DOHH2 (cell line): ENCODE results near the gene AGBL4.

Experiments
- H3F3A ChIP-seq: fragments of 200-600 bp; sonication (generic), shearing (Covaris generic); 2 replicates; pipeline ENCODE4 v1.6.0; 2016; ENCODE audit warnings: antibody characterized with exemption, mild to moderate bottlenecking; ENCODE audit not compliant: control insufficient read depth, insufficient read depth
- H3K27ac ChIP-seq: fragments of 200-600 bp; sonication (generic); 2 replicates; pipeline ENCODE4 v1.5.1; 2014; ENCODE audit warnings: low read depth, mild to moderate bottlenecking, low read length, moderate library complexity
- H3K27me3 ChIP-seq: fragments of 200-600 bp; sonication (generic); 2 replicates; pipeline ENCODE4 v1.6.1; 2014; ENCODE audit warnings: mild to moderate bottlenecking, low read length, mixed read lengths; ENCODE audit not compliant: control insufficient read depth
- H3K36me3 ChIP-seq: fragments of 200-600 bp; sonication (generic); 2 replicates; pipeline ENCODE4 v1.6.1; 2014; ENCODE audit warnings: mild to moderate bottlenecking, low read length, moderate library complexity, mixed read lengths; ENCODE audit not compliant: control insufficient read depth
- H3K4me1 ChIP-seq: fragments of 200-600 bp; sonication (generic); 2 replicates; pipeline ENCODE4 v1.6.1; 2014; ENCODE audit warnings: mild to moderate bottlenecking, low read length, mixed read lengths; ENCODE audit not compliant: control insufficient read depth
- H3K4me2 ChIP-seq: fragments of 200-600 bp; sonication (generic); 2 replicates; pipeline ENCODE4 v1.6.0; 2014; ENCODE audit warnings: mild to moderate bottlenecking, low read length, moderate library complexity
- H3K4me3 ChIP-seq: fragments of 200-600 bp; sonication (generic); 2 replicates; pipeline ENCODE4 v1.5.1; 2014; ENCODE audit warnings: mild to moderate bottlenecking, low read length, mixed read lengths
- H3K79me2 ChIP-seq: fragments of 200-600 bp; sonication (generic); 2 replicates; pipeline ENCODE4 v1.6.1; 2014; ENCODE audit warnings: mild to moderate bottlenecking, low read length, mixed read lengths; ENCODE audit not compliant: control insufficient read depth
- H3K9me2 ChIP-seq: fragments of 200-600 bp; sonication (generic); replicated peaks from 2 replicates; pipeline ENCODE4 v1.6.1; 2014; ENCODE audit warnings: mild to moderate bottlenecking, low read length, mixed read lengths; ENCODE audit not compliant: control insufficient read depth
- H3K9me3 ChIP-seq: fragments of 200-600 bp; sonication (generic); 2 replicates; pipeline ENCODE4 v1.6.1; 2014; ENCODE audit warnings: antibody characterized with exemption, low read length, mixed read lengths; ENCODE audit not compliant: control insufficient read depth, insufficient read depth
- H4K20me1 ChIP-seq: fragments of 200-600 bp; sonication (generic); 2 replicates; pipeline ENCODE4 v1.6.0; 2014; ENCODE audit warnings: low read depth, mild to moderate bottlenecking, antibody characterized with exemption, low read length, moderate library complexity; ENCODE audit not compliant: control insufficient read depth, insufficient read depth
- CTCF ChIP-seq: fragments of 200-600 bp; sonication (generic); IDR thresholded peaks from one replicate; pipeline ENCODE4 v1.5.1; 2014; ENCODE audit warnings: antibody characterized with exemption, mild to moderate bottlenecking, low read depth, low read length; ENCODE audit not compliant: poor library complexity, severe bottlenecking
- EZH2phosphoT487 ChIP-seq: fragments of 200-600 bp; sonication (generic); IDR thresholded peaks from 2 replicates; pipeline ENCODE4 v1.6.1; 2017; ENCODE audit warnings: borderline replicate concordance, mild to moderate bottlenecking, antibody characterized with exemption, low read length, moderate library complexity, mixed read lengths

Gene AGBL4

GRCh38 chr1:48735796-48736195 lies 1288.0 kb downstream of the AGBL4 start:
- no peaks in the 10 kb centered on the region for H3K9me2 ChIP-seq
- H3F3A ChIP-seq: no peaks in the 10 kb centered on the region
- H3K4me1 ChIP-seq: no peaks in the 10 kb centered on the region
- no peaks in the 10 kb centered on the region for H4K20me1 ChIP-seq
- TF ChIP-seq EZH2phosphoT487: no peak
- TF ChIP-seq CTCF: no peak
- no peaks in the 10 kb centered on the region for H3K27me3 ChIP-seq
- no peaks in the 10 kb centered on the region for H3K9me3 ChIP-seq
- H3K79me2 ChIP-seq: no peaks in the 10 kb centered on the region
- no peaks in the 10 kb centered on the region for H3K36me3 ChIP-seq
- H3K4me3 ChIP-seq: no peak overlapping the region
- H3K4me2 ChIP-seq: no peak overlapping the region
- no peak overlapping the region for H3K27ac ChIP-seq

- Histone ChIP-seq H3K4me1 (no peaks in the 10 kb centered on the region), H3K9me2 (no peaks in the 10 kb centered on the region), H3K27me3 (no peaks in the 10 kb centered on the region), H3K4me3 (no peak overlapping the region), H3K4me2 (no peak overlapping the region), H3F3A (no peaks in the 10 kb centered on the region), H3K79me2 (no peaks in the 10 kb centered on the region), H3K27ac (no peak overlapping the region), H4K20me1 (no peaks in the 10 kb centered on the region), H3K9me3 (no peaks in the 10 kb centered on the region), H3K36me3 (no peaks in the 10 kb centered on the region)
- TF ChIP-seq EZH2phosphoT487: no peak
- TF ChIP-seq CTCF: no peak
Measured at GRCh38 chr1:48730164-48730910, 1293.4 kb downstream of the AGBL4 start.

- Histone ChIP-seq H3F3A (no peaks in the 10 kb centered on the region), H3K36me3 (no peaks in the 10 kb centered on the region), H3K9me2 (no peaks in the 10 kb centered on the region)
Measured at GRCh38 chr1:48728584-48728983, 1295.2 kb downstream of the AGBL4 start.

More at GRCh38 chr1:48728584-48728983, 1295.2 kb downstream of the AGBL4 start:
- Histone ChIP-seq H3K9me3 (no peaks in the 10 kb centered on the region), H3K79me2 (no peaks in the 10 kb centered on the region), H3K27me3 (no peaks in the 10 kb centered on the region), H3K27ac (no peak overlapping the region), H3K4me2 (no peak overlapping the region), H3K4me3 (no peak overlapping the region), H4K20me1 (no peaks in the 10 kb centered on the region), H3K4me1 (no peaks in the 10 kb centered on the region)
- TF ChIP-seq CTCF (no peak), EZH2phosphoT487 (no peak)
